HepG2 (cell line): Measurements from ENCODE around the gene SPACDR. TPM values are rescaled to one million over a fixed set of nuclear protein-coding genes. Genes with fewer than 3 reads are reported as not detected.

Experiments
- DBP ChIP-seq: sonication (generic); formaldehyde crosslinking; IDR thresholded peaks from 2 replicates; pipeline ENCODE4 v1.4.0; 2020; ENCODE audit warnings: missing genetic modification reagents; ENCODE audit errors: not compliant biosample characterization
- ELF1 ChIP-seq: sonication (generic); formaldehyde crosslinking; IDR thresholded peaks from 2 replicates; pipeline ENCODE4 v1.4.0; 2020; ENCODE audit warnings: missing genetic modification reagents
- ESRRA ChIP-seq: sonication (generic); formaldehyde crosslinking; IDR thresholded peaks from 2 replicates; pipeline ENCODE4 v1.5.1; 2020; ENCODE audit warnings: mild to moderate bottlenecking, low read depth, missing genetic modification reagents
- GABPB1 ChIP-seq: IDR thresholded peaks from 2 replicates; pipeline ENCODE4 v1.6.1; 2016; ENCODE audit warnings: mild to moderate bottlenecking, missing genetic modification reagents, moderate library complexity, missing compliant biosample characterization
- HNF1A ChIP-seq, 2 experiments: sonication (generic) in 1 of 2; formaldehyde crosslinking in 1 of 2; IDR thresholded peaks; 2 replicates each; pipeline versions ENCODE4 v1.4.0 to v1.6.1; 2016 to 2020; ENCODE audit warnings: borderline replicate concordance in 1 of 2, low read depth in 1 of 2, mild to moderate bottlenecking in 1 of 2, missing genetic modification reagents in 1 of 2
- HOMEZ ChIP-seq: IDR thresholded peaks from 2 replicates; pipeline ENCODE4 v1.6.1; 2016; ENCODE audit warnings: low read depth
- MAZ ChIP-seq, 2 experiments: sonication (generic) in 1 of 2; formaldehyde crosslinking in 1 of 2; IDR thresholded peaks; 2 replicates each; pipeline versions ENCODE4 v1.5.0 to v1.6.1; 2012 to 2020; ENCODE audit warnings: low read depth in 2 of 2, mild to moderate bottlenecking in 2 of 2, borderline replicate concordance in 1 of 2, improper control_type of control experiment in 1 of 2, low read length in 1 of 2, missing genetic modification reagents in 1 of 2, moderate library complexity in 1 of 2
- MBNL3 ChIP-seq: fragments of 250-450 bp; sonication (Bioruptor Pico); conservative IDR thresholded peaks from 2 replicates; pipeline ENCODE4 v1.8.0; 2022; ENCODE audit warnings: mild to moderate bottlenecking, inconsistent platforms
- SP140L ChIP-seq: sonication (generic); formaldehyde crosslinking; IDR thresholded peaks from 2 replicates; pipeline ENCODE4 v1.4.0; 2020; ENCODE audit warnings: missing genetic modification reagents, borderline replicate concordance
- SP5 ChIP-seq: IDR thresholded peaks from 2 replicates; pipeline ENCODE4 v1.6.1; 2016; ENCODE audit warnings: low read depth, borderline replicate concordance
- TSC22D2 ChIP-seq: sonication (generic); formaldehyde crosslinking; IDR thresholded peaks from 2 replicates; pipeline ENCODE4 v1.5.1; 2020; ENCODE audit warnings: missing genetic modification reagents, mild to moderate bottlenecking, borderline replicate concordance
- YEATS4 ChIP-seq: sonication (generic); formaldehyde crosslinking; IDR thresholded peaks from 2 replicates; pipeline ENCODE4 v1.4.0; 2020; ENCODE audit warnings: missing genetic modification reagents, borderline replicate concordance
- ZBTB2 ChIP-seq: sonication (generic); formaldehyde crosslinking; IDR thresholded peaks from 2 replicates; pipeline ENCODE4 v1.8.0; 2022; ENCODE audit warnings: low read depth, missing genetic modification reagents
- ZFP90 ChIP-seq: sonication (generic); formaldehyde crosslinking; IDR thresholded peaks from 2 replicates; pipeline ENCODE4 v1.8.0; 2022; ENCODE audit warnings: missing genetic modification reagents, mild to moderate bottlenecking, inconsistent platforms, borderline replicate concordance
- ZNF205 ChIP-seq: IDR thresholded peaks from 2 replicates; pipeline ENCODE4 v1.6.1; 2018; ENCODE audit warnings: missing biosample characterization, missing genetic modification reagents
- ZNF256 ChIP-seq: sonication (generic); formaldehyde crosslinking; conservative IDR thresholded peaks from 2 replicates; pipeline ENCODE4 v1.4.0; 2020; ENCODE audit warnings: missing genetic modification reagents
- ZNF552 ChIP-seq: sonication (generic); formaldehyde crosslinking; IDR thresholded peaks from 2 replicates; pipeline ENCODE4 v1.9.0; 2022; ENCODE audit warnings: missing genetic modification reagents, mild to moderate bottlenecking, borderline replicate concordance
- ZNF569 ChIP-seq: sonication (generic); formaldehyde crosslinking; IDR thresholded peaks from 2 replicates; pipeline ENCODE4 v1.5.0; 2020; ENCODE audit warnings: mild to moderate bottlenecking, missing genetic modification reagents, moderate library complexity, borderline replicate concordance
- polyA plus RNA-seq, 8 experiments: library from polyadenylated mRNA; depleted of rRNA in 3 of 8; stranded (reverse) in 7 of 8; unstranded in 1 of 8; fragments of >200 nt; fragmentation: Illumina TruSeq in 4 of 8; extraction: Trizol in 4 of 8; gene quantifications; 2 replicates each; pipeline versions ENCODE4 v1.2.1 to v1.2.3, GENCODE V29; 2011 to 2016; ENCODE audit warnings: low read depth in 4 of 8, missing spikeins in 1 of 8, mixed read lengths in 1 of 8; ENCODE audit not compliant: insufficient read depth in 1 of 8
- total RNA-seq, 5 experiments: library from RNA; depleted of rRNA; stranded (reverse); fragments of >200 nt; fragmentation: Illumina TruSeq; extraction: Trizol; gene quantifications; 2 replicates each; pipeline ENCODE4 v1.2.3, GENCODE V29; 2016; ENCODE audit warnings: low read depth in 1 of 5

SPACDR gene
- total and polyA plus RNA-seq, 2 of the 13 experiments (the other 11 are each of a cell fraction or from before 2014, with no cell fraction given), result 0.41 TPM; not detected in 1

GRCh38 chr7:100428967-100429636 lies 35.0 kb downstream of the SPACDR start (continued):
- TF ChIP-seq MBNL3 (CRISPR knock-in tag) (no peak), DBP (CRISPR knock-in tag) (peak; percentile 44), YEATS4 (CRISPR knock-in tag) (peak; percentile 33; the same call in 1 of the 2 replicates), ZBTB2 (peak; percentile 76), GABPB1 (CRISPR knock-in tag) (peak; percentile 82), ZNF256 (CRISPR knock-in tag) (no peak; the same call in 1 of the 2 replicates), ZNF205 (CRISPR knock-in tag) (no peak; the same call in 1 of the 2 replicates), ZNF569 (CRISPR knock-in tag) (0 out of 2 replicates have a peak, but pooled peaks have one; percentile 8), SP140L (CRISPR knock-in tag) (peak; percentile 73; the same call in 1 of the 2 replicates), ESRRA (CRISPR knock-in tag) (no peak), SP5 (peak; percentile 84), ZFP90 (CRISPR knock-in tag) (peak; percentile 7; the same call in 1 of the 2 replicates), HNF1A (IDR thresholded peaks at IDR 0.05; ENCODE audit: low read depth) (peak; percentile 52; the same call in 1 of the 2 replicates), HNF1A (CRISPR knock-in tag; IDR thresholded peaks at IDR 0.05; ENCODE audit: borderline replicate concordance) (0 out of 2 replicates have a peak, but pooled peaks have one; percentile 11), ELF1 (CRISPR knock-in tag) (peak; percentile 67), MAZ (IDR thresholded peaks at IDR 0.05; ENCODE audit: borderline replicate concordance, low read depth, low read length) (peak; percentile 98), MAZ (CRISPR knock-in tag; IDR thresholded peaks at IDR 0.05; ENCODE audit: low read depth) (no peak), ZNF552 (CRISPR knock-in tag) (no peak), HOMEZ (CRISPR knock-in tag) (0 out of 2 replicates have a peak, but pooled peaks have one; percentile 44), TSC22D2 (no peak)
